SU-DHL-6 (cell line): Measurements from ENCODE around the gene RNASE4.

Experiments
- H2AFZ ChIP-seq: fragments of 200-600 bp; sonication (generic); 2 replicates; pipeline ENCODE4 v1.6.1; 2014; ENCODE audit warnings: low read depth, mild to moderate bottlenecking, moderate library complexity, mixed read lengths, antibody characterized with exemption, low read length; ENCODE audit not compliant: severe bottlenecking
- H3F3A ChIP-seq: fragments of 200-600 bp; shearing (Covaris generic); 2 replicates; pipeline ENCODE4 v1.6.0; 2016; ENCODE audit warnings: antibody characterized with exemption, mild to moderate bottlenecking; ENCODE audit not compliant: insufficient read depth
- H3K27ac ChIP-seq: fragments of 200-600 bp; sonication (generic); 2 replicates; pipeline ENCODE4 v1.5.1; 2016; ENCODE audit warnings: low read depth, mild to moderate bottlenecking, low read length, moderate library complexity, mixed read lengths
- H3K27me3 ChIP-seq: fragments of 200-600 bp; sonication (generic), shearing (Covaris generic); 2 replicates; pipeline ENCODE4 v1.6.0; 2014; ENCODE audit warnings: mild to moderate bottlenecking, low read length
- H3K36me3 ChIP-seq: fragments of 200-600 bp; sonication (generic); 2 replicates; pipeline ENCODE4 v1.6.1; 2014; ENCODE audit warnings: mild to moderate bottlenecking, low read length, mixed read lengths
- H3K4me2 ChIP-seq: fragments of 300-600, 200-600 bp; shearing (Covaris generic), sonication (generic); 2 replicates; pipeline ENCODE4 v1.6.0; 2014; ENCODE audit warnings: low read length, low read depth, mild to moderate bottlenecking; ENCODE audit not compliant: poor library complexity, severe bottlenecking
- H3K4me3 ChIP-seq: fragments of 200-600 bp; sonication (generic); 2 replicates; pipeline ENCODE4 v1.5.1; 2014; ENCODE audit warnings: antibody characterized with exemption, low read length, mild to moderate bottlenecking, mixed read lengths; ENCODE audit not compliant: insufficient read depth, poor library complexity, severe bottlenecking
- H3K79me2 ChIP-seq: fragments of 200-600 bp; sonication (generic); 2 replicates; pipeline ENCODE4 v1.6.1; 2014; ENCODE audit warnings: mild to moderate bottlenecking, low read length, moderate library complexity; ENCODE audit not compliant: insufficient read depth
- H3K9ac ChIP-seq: fragments of 200-600 bp; sonication (generic); 2 replicates; pipeline ENCODE4 v1.7.0; 2014; ENCODE audit warnings: mild to moderate bottlenecking, low read length
- H3K9me2 ChIP-seq: fragments of 200-600 bp; sonication (generic); replicated peaks from 2 replicates; pipeline ENCODE4 v1.6.1; 2014; ENCODE audit warnings: low read length; ENCODE audit not compliant: insufficient read depth
- H3K9me3 ChIP-seq: fragments of 200-600 bp; sonication (generic); 2 replicates; pipeline ENCODE4 v1.6.1; 2014; ENCODE audit warnings: low read length, mixed read lengths; ENCODE audit not compliant: insufficient read depth
- H4K20me1 ChIP-seq: fragments of 200-600 bp; sonication (generic); 2 replicates; pipeline ENCODE4 v1.6.1; 2014; ENCODE audit warnings: low read depth, mild to moderate bottlenecking, antibody characterized with exemption, low read length, moderate library complexity, mixed read lengths
- CTCF ChIP-seq: fragments of 200-600 bp; sonication (generic); IDR thresholded peaks from one replicate; pipeline ENCODE4 v1.5.1; 2017; ENCODE audit warnings: antibody characterized with exemption, mild to moderate bottlenecking, low read length, moderate library complexity; ENCODE audit not compliant: insufficient read depth, poor library complexity, severe bottlenecking
- EZH2phosphoT487 ChIP-seq: fragments of 200-600 bp; sonication (generic), shearing (Covaris generic); conservative IDR thresholded peaks from 2 replicates; pipeline ENCODE4 v1.6.1; 2018; ENCODE audit warnings: mild to moderate bottlenecking, antibody characterized with exemption, low read length, moderate library complexity, mixed read lengths

The RNASE4 gene

GRCh38 chr14:20750194-20750593 lies 65.8 kb downstream of the RNASE4 start:
- TF ChIP-seq CTCF (no peak), EZH2phosphoT487 (no peak)
- Histone ChIP-seq H3K36me3 (0 out of 2 replicates have a peak, but pooled peaks cover 3% of the 10 kb centered on the region), H3K9me3 (peaks cover 18% of the 10 kb centered on the region; the same call in 1 of the 2 replicates), H2AFZ (no peak overlapping the region), H3K27ac (no peak overlapping the region), H3K79me2 (no peaks in the 10 kb centered on the region), H3K27me3 (no peaks in the 10 kb centered on the region), H3K9me2 (no peaks in the 10 kb centered on the region), H3K4me2 (no peak overlapping the region), H3F3A (no peaks in the 10 kb centered on the region), H3K9ac (no peak overlapping the region), H4K20me1 (no peaks in the 10 kb centered on the region), H3K4me3 (no peak overlapping the region)
